DOHH2 (cell line): Measurements from ENCODE around the gene RGS13.
A peak's percentile ranks its signal among the peaks of the same experiment; 100 is the strongest.

Experiments used
- H3F3A ChIP-seq: fragments of 200-600 bp; sonication (generic), shearing (Covaris generic); 2 replicates; pipeline ENCODE4 v1.6.0; 2016; ENCODE audit warnings: antibody characterized with exemption, mild to moderate bottlenecking; ENCODE audit not compliant: control insufficient read depth, insufficient read depth
- H3K27ac ChIP-seq: fragments of 200-600 bp; sonication (generic); 2 replicates; pipeline ENCODE4 v1.5.1; 2014; ENCODE audit warnings: low read depth, mild to moderate bottlenecking, low read length, moderate library complexity
- H3K27me3 ChIP-seq: fragments of 200-600 bp; sonication (generic); 2 replicates; pipeline ENCODE4 v1.6.1; 2014; ENCODE audit warnings: mild to moderate bottlenecking, low read length, mixed read lengths; ENCODE audit not compliant: control insufficient read depth
- H3K36me3 ChIP-seq: fragments of 200-600 bp; sonication (generic); 2 replicates; pipeline ENCODE4 v1.6.1; 2014; ENCODE audit warnings: mild to moderate bottlenecking, low read length, moderate library complexity, mixed read lengths; ENCODE audit not compliant: control insufficient read depth
- H3K4me1 ChIP-seq: fragments of 200-600 bp; sonication (generic); 2 replicates; pipeline ENCODE4 v1.6.1; 2014; ENCODE audit warnings: mild to moderate bottlenecking, low read length, mixed read lengths; ENCODE audit not compliant: control insufficient read depth
- H3K4me2 ChIP-seq: fragments of 200-600 bp; sonication (generic); 2 replicates; pipeline ENCODE4 v1.6.0; 2014; ENCODE audit warnings: mild to moderate bottlenecking, low read length, moderate library complexity
- H3K4me3 ChIP-seq: fragments of 200-600 bp; sonication (generic); 2 replicates; pipeline ENCODE4 v1.5.1; 2014; ENCODE audit warnings: mild to moderate bottlenecking, low read length, mixed read lengths
- H3K79me2 ChIP-seq: fragments of 200-600 bp; sonication (generic); 2 replicates; pipeline ENCODE4 v1.6.1; 2014; ENCODE audit warnings: mild to moderate bottlenecking, low read length, mixed read lengths; ENCODE audit not compliant: control insufficient read depth
- H3K9me2 ChIP-seq: fragments of 200-600 bp; sonication (generic); replicated peaks from 2 replicates; pipeline ENCODE4 v1.6.1; 2014; ENCODE audit warnings: mild to moderate bottlenecking, low read length, mixed read lengths; ENCODE audit not compliant: control insufficient read depth
- H3K9me3 ChIP-seq: fragments of 200-600 bp; sonication (generic); 2 replicates; pipeline ENCODE4 v1.6.1; 2014; ENCODE audit warnings: antibody characterized with exemption, low read length, mixed read lengths; ENCODE audit not compliant: control insufficient read depth, insufficient read depth
- H4K20me1 ChIP-seq: fragments of 200-600 bp; sonication (generic); 2 replicates; pipeline ENCODE4 v1.6.0; 2014; ENCODE audit warnings: low read depth, mild to moderate bottlenecking, antibody characterized with exemption, low read length, moderate library complexity; ENCODE audit not compliant: control insufficient read depth, insufficient read depth
- EZH2phosphoT487 ChIP-seq: fragments of 200-600 bp; sonication (generic); IDR thresholded peaks from 2 replicates; pipeline ENCODE4 v1.6.1; 2017; ENCODE audit warnings: borderline replicate concordance, mild to moderate bottlenecking, antibody characterized with exemption, low read length, moderate library complexity, mixed read lengths
- TF ChIP-seq, protein P1 (sequence below): fragments of 200-600 bp; sonication (generic); IDR thresholded peaks from one replicate; pipeline ENCODE4 v1.5.1; 2014; ENCODE audit warnings: antibody characterized with exemption, mild to moderate bottlenecking, low read depth, low read length; ENCODE audit not compliant: poor library complexity, severe bottlenecking

Gene RGS13

GRCh38 chr1:192604979-192605620, 30.8 kb upstream of the RGS13 start:
- no peaks in the 10 kb centered on the region for H3K27me3 ChIP-seq
- TF ChIP-seq, protein P1, sequence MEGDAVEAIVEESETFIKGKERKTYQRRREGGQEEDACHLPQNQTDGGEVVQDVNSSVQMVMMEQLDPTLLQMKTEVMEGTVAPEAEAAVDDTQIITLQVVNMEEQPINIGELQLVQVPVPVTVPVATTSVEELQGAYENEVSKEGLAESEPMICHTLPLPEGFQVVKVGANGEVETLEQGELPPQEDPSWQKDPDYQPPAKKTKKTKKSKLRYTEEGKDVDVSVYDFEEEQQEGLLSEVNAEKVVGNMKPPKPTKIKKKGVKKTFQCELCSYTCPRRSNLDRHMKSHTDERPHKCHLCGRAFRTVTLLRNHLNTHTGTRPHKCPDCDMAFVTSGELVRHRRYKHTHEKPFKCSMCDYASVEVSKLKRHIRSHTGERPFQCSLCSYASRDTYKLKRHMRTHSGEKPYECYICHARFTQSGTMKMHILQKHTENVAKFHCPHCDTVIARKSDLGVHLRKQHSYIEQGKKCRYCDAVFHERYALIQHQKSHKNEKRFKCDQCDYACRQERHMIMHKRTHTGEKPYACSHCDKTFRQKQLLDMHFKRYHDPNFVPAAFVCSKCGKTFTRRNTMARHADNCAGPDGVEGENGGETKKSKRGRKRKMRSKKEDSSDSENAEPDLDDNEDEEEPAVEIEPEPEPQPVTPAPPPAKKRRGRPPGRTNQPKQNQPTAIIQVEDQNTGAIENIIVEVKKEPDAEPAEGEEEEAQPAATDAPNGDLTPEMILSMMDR = no peak
- TF ChIP-seq EZH2phosphoT487 = no peak
- H3K4me2 ChIP-seq = peak overlapping the region; percentile 40
- H4K20me1 ChIP-seq = no peaks in the 10 kb centered on the region
- H3K36me3 ChIP-seq = no peaks in the 10 kb centered on the region
- H3K79me2 ChIP-seq = no peaks in the 10 kb centered on the region
- H3K4me1 ChIP-seq = peaks cover 53% of the 10 kb centered on the region
- no peaks in the 10 kb centered on the region for H3K9me3 ChIP-seq
- no peaks in the 10 kb centered on the region for H3K9me2 ChIP-seq
- no peak overlapping the region for H3K27ac ChIP-seq
- H3K4me3 ChIP-seq = no peak overlapping the region
- H3F3A ChIP-seq = peaks cover 7% of the 10 kb centered on the region; the same call in 1 of the 2 replicates

GRCh38 chr1:192608671-192609070, 27.3 kb upstream of the RGS13 start:
- no peak for TF ChIP-seq EZH2phosphoT487
- TF ChIP-seq, protein P1 = no peak
- Histone ChIP-seq H3K27ac (peak overlapping the region; percentile 57), H3K36me3 (no peaks in the 10 kb centered on the region), H3K9me2 (no peaks in the 10 kb centered on the region), H3K4me1 (peaks cover 75% of the 10 kb centered on the region), H3K79me2 (no peaks in the 10 kb centered on the region), H3K4me3 (no peak overlapping the region), H4K20me1 (no peaks in the 10 kb centered on the region), H3K9me3 (no peaks in the 10 kb centered on the region), H3K4me2 (peak overlapping the region; percentile 54), H3K27me3 (no peaks in the 10 kb centered on the region), H3F3A (peaks cover 22% of the 10 kb centered on the region)

DNA sequence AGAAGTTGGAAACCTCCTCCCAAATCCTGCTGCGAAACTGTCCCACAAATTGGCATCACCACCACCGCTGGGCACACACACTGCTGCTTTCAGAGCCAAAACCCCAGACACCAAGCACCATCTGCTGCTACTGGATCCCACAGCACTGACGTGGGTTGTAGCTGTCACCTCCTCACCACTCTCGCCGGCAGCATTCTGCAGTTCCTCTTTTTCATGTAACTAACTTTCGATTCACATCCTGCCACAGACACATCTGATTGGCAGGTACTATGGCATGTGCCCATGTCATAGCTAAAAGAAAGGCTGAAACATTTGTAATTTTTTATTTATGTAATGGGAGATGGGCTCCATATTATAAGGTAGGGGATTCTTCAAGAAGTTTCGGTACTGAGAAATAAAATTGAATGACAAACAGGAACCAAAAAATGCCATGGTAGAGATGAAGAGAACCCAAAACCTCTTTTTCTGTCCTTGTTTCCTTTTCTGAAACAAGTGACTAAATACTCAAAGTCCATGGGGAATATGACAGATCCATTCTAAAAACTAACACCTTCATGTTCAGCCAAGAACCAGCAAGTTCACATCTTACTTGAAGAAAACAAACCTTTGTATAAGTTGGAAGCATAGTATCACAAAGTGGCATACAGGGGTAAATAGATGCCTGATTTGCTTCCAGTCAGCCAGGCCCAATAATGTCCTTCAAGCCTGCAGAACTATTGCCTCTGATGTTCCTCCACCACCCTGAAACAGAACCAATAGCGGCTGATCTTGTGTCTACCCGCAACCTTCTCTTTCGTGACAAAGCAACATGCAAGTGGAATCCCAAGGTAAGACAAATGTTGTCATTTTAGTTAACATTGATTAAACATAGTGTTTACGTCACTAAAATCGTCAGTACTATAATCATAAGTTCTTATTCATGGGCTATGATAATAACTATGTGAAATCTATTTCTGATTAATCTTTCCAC, 26.6 kb upstream of the RGS13 start:
- H3K36me3 ChIP-seq = no peaks in the 10 kb centered on the region
- H3K4me1 ChIP-seq = peaks cover 82% of the 10 kb centered on the region
- H3K9me3 ChIP-seq = no peaks in the 10 kb centered on the region
- TF ChIP-seq, protein P1 = no peak
- no peak for TF ChIP-seq EZH2phosphoT487
- H3K4me3 ChIP-seq = peak overlapping the region; percentile 34
- H3K4me2 ChIP-seq = peak overlapping the region; percentile 54
- no peaks in the 10 kb centered on the region for H4K20me1 ChIP-seq
- peak overlapping the region; percentile 57 for H3K27ac ChIP-seq
- H3K27me3 ChIP-seq = no peaks in the 10 kb centered on the region
- H3K79me2 ChIP-seq = no peaks in the 10 kb centered on the region
- H3F3A ChIP-seq = peaks cover 21% of the 10 kb centered on the region
- no peaks in the 10 kb centered on the region for H3K9me2 ChIP-seq
